Measurements from ENCODE around the gene IL12RB1. TPM values are rescaled to one million over a fixed set of nuclear protein-coding genes. Genes with fewer than 3 reads are reported as not detected.

IL12RB1 gene
- total RNA-seq, 1 experiment from 2014 or later: 0.36 TPM

- H3K4me1 ChIP-seq (ENCODE audit: control insufficient read depth, insufficient read depth, low read length): no peaks in the 10 kb centered on the region
- in situ Hi-C loops (cut with HindIII; ENCODE audit: low pct_unique_long_range_greater_than_20kb, low sequenced_read_pairs): no loop called here
- DNase-seq (ENCODE audit: low read depth, low spot score) (no peak), ATAC-seq (no peak)
- TF ChIP-seq TCF7L2 (IDR thresholded peaks at IDR 0.05; ENCODE audit: low read depth, low read length) (no peak), CTCF (IDR thresholded peaks at IDR 0.05) (no peak), REST (IDR thresholded peaks at IDR 0.05; ENCODE audit: insufficient read depth in 1 of 2, low read depth in 2 of 2, low read length in 1 of 2) (no peak), POLR2AphosphoS5 (IDR thresholded peaks at IDR 0.05; ENCODE audit: low read depth, low read length) (no peak), SIN3A (IDR thresholded peaks at IDR 0.05; ENCODE audit: borderline replicate concordance, insufficient read depth, low read depth, low read length) (no peak)
- intact Hi-C loops (cut with micrococcal nuclease; ENCODE audit: unreplicated experiment): no loop called here
- ChIA-PET CTCF (no interaction called here), POLR2A (no interaction called here)
- H3K36me3 ChIP-seq (ENCODE audit: control insufficient read depth, insufficient read depth, low read length): no peaks in the 10 kb centered on the region
- H3K9me3 ChIP-seq (ENCODE audit: control insufficient read depth, insufficient read depth, low read depth, low read length): no peaks in the 10 kb centered on the region
- no peak overlapping the region for H3K27ac ChIP-seq (ENCODE audit: low read length)
- H3K27me3 ChIP-seq (ENCODE audit: control insufficient read depth, insufficient read depth, low read length): no peaks in the 10 kb centered on the region
- no peak overlapping the region for H3K4me3 ChIP-seq (ENCODE audit: low read depth in 2 of 2, low read length in 2 of 2)
- no TSS peak for BruUV-seq (replicated peaks)
These were observed 21.6 kb downstream of the IL12RB1 start for GRCh38 chr19:18065173-18065495.

GRCh38 chr19:18063463-18063862 lies 23.3 kb downstream of the IL12RB1 start:
- ChIA-PET POLR2A (no interaction called here), CTCF (interaction anchor here (0.5 kb wide), 1 partner anchor 146 kb away, joined by 8 read pairs; no protein-coding TSS in a partner anchor)
- no TSS peak for BruUV-seq (replicated peaks)

GRCh38 chr19:18062028-18062427 lies 24.7 kb downstream of the IL12RB1 start:
- Histone ChIP-seq H3K4me3 (ENCODE audit: low read depth in 2 of 2, low read length in 2 of 2) (no peak overlapping the region), H3K9me3 (ENCODE audit: control insufficient read depth, insufficient read depth, low read depth, low read length) (no peaks in the 10 kb centered on the region), H3K4me1 (ENCODE audit: control insufficient read depth, insufficient read depth, low read length) (no peaks in the 10 kb centered on the region), H3K27me3 (ENCODE audit: control insufficient read depth, insufficient read depth, low read length) (no peaks in the 10 kb centered on the region), H3K27ac (ENCODE audit: low read length) (no peak overlapping the region), H3K36me3 (ENCODE audit: control insufficient read depth, insufficient read depth, low read length) (no peaks in the 10 kb centered on the region)
- ATAC-seq: no peak
- intact Hi-C loops (cut with micrococcal nuclease; ENCODE audit: unreplicated experiment) (no loop called here), in situ Hi-C loops (cut with HindIII; ENCODE audit: low pct_unique_long_range_greater_than_20kb, low sequenced_read_pairs) (no loop called here)
- no TSS peak for BruUV-seq (replicated peaks)
- TF ChIP-seq POLR2AphosphoS5 (IDR thresholded peaks at IDR 0.05; ENCODE audit: low read depth, low read length) (no peak), REST (IDR thresholded peaks at IDR 0.05; ENCODE audit: insufficient read depth in 1 of 2, low read depth in 2 of 2, low read length in 1 of 2) (no peak), CTCF (IDR thresholded peaks at IDR 0.05) (no peak), TCF7L2 (IDR thresholded peaks at IDR 0.05; ENCODE audit: low read depth, low read length) (no peak), SIN3A (IDR thresholded peaks at IDR 0.05; ENCODE audit: borderline replicate concordance, insufficient read depth, low read depth, low read length) (no peak)
- no peak for DNase-seq (ENCODE audit: low read depth, low spot score)
- ChIA-PET CTCF (interaction anchor here (0.6 to 1.2 kb wide), 3 partner anchors 18 to 188 kb away, joined by 3 to 8 read pairs (median 4); no protein-coding TSS in a partner anchor), POLR2A (interaction anchor here (0.6 kb wide), 1 partner anchor 40 kb away, joined by 14 read pairs; no protein-coding TSS in a partner anchor)

More at GRCh38 chr19:18063463-18063862, 23.3 kb downstream of the IL12RB1 start:
- Histone ChIP-seq H3K36me3 (ENCODE audit: control insufficient read depth, insufficient read depth, low read length) (no peaks in the 10 kb centered on the region), H3K4me1 (ENCODE audit: control insufficient read depth, insufficient read depth, low read length) (no peaks in the 10 kb centered on the region), H3K4me3 (ENCODE audit: low read depth in 2 of 2, low read length in 2 of 2) (no peak overlapping the region), H3K27ac (ENCODE audit: low read length) (no peak overlapping the region), H3K27me3 (ENCODE audit: control insufficient read depth, insufficient read depth, low read length) (no peaks in the 10 kb centered on the region), H3K9me3 (ENCODE audit: control insufficient read depth, insufficient read depth, low read depth, low read length) (no peaks in the 10 kb centered on the region)
- intact Hi-C loops (cut with micrococcal nuclease; ENCODE audit: unreplicated experiment): no loop called here
- TF ChIP-seq SIN3A (IDR thresholded peaks at IDR 0.05; ENCODE audit: borderline replicate concordance, insufficient read depth, low read depth, low read length) (no peak), TCF7L2 (IDR thresholded peaks at IDR 0.05; ENCODE audit: low read depth, low read length) (no peak)
- no peak for DNase-seq (ENCODE audit: low read depth, low spot score)
- no peak for ATAC-seq
- in situ Hi-C loops (cut with HindIII; ENCODE audit: low pct_unique_long_range_greater_than_20kb, low sequenced_read_pairs): no loop called here
